ENCODE data around the gene ANAPC2.

DNA sequence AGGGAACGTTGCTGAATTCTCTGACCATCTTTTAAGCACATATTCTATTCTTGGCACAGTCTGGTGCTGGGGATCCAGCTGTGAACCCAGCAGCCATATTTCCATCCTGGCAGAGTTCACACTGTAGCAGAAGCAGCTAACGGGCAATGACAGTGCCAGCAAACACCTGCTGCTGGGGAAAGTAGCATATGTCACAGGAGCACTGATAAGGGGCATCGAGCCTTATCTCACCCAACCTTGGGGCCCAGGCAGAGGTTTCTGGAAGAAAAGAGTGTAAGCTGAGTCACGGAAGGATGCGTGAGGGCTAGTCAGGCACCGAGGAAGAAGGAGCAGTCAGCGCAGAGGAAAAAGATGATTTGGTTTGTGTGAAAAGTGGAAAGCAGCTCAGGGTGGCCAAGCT lies 18.2 kb upstream of the ANAPC2 start:
- TF ChIP-seq, protein P1, sequence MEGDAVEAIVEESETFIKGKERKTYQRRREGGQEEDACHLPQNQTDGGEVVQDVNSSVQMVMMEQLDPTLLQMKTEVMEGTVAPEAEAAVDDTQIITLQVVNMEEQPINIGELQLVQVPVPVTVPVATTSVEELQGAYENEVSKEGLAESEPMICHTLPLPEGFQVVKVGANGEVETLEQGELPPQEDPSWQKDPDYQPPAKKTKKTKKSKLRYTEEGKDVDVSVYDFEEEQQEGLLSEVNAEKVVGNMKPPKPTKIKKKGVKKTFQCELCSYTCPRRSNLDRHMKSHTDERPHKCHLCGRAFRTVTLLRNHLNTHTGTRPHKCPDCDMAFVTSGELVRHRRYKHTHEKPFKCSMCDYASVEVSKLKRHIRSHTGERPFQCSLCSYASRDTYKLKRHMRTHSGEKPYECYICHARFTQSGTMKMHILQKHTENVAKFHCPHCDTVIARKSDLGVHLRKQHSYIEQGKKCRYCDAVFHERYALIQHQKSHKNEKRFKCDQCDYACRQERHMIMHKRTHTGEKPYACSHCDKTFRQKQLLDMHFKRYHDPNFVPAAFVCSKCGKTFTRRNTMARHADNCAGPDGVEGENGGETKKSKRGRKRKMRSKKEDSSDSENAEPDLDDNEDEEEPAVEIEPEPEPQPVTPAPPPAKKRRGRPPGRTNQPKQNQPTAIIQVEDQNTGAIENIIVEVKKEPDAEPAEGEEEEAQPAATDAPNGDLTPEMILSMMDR (IDR thresholded peaks at IDR 0.05; ENCODE audit: borderline replicate concordance, extremely low read depth, low read length, poor library complexity, severe bottlenecking) = no peak
- no peak for TF ChIP-seq EZH2 (IDR thresholded peaks at IDR 0.05; ENCODE audit: borderline replicate concordance, low read depth, low read length, severe bottlenecking)

Data from DND-41 (cell line).